HepG2 (cell line): ENCODE measurements around the gene EEFSEC.

ENCODE experiments used
- EP300 ChIP-seq, 3 experiments: sonication (generic) in 1 of 3; formaldehyde crosslinking in 1 of 3; IDR thresholded peaks; 2 replicates each; pipeline versions ENCODE4 v1.5.1 to v1.6.1; 2011 to 2020; ENCODE audit warnings: low read depth in 2 of 3, low read length in 2 of 3, borderline replicate concordance in 1 of 3, improper control_type of control experiment in 1 of 3, mild to moderate bottlenecking in 1 of 3, missing genetic modification reagents in 1 of 3, moderate library complexity in 1 of 3
- FOXA1 ChIP-seq, 2 experiments: fragments of 450-650 bp in 1 of 2; sonication (generic) in 1 of 2; formaldehyde crosslinking in 1 of 2; IDR thresholded peaks; 2 replicates each; pipeline versions ENCODE4 v1.4.0 to v1.6.1; 2016 to 2020; ENCODE audit warnings: missing genetic modification reagents in 1 of 2
- GATAD2A ChIP-seq: IDR thresholded peaks from 2 replicates; pipeline ENCODE4 v1.6.1; 2016
- KDM5B ChIP-seq: sonication (generic); formaldehyde crosslinking; IDR thresholded peaks from 2 replicates; pipeline ENCODE4 v1.4.0; 2020; ENCODE audit warnings: missing genetic modification reagents, mild to moderate bottlenecking, borderline replicate concordance
- POLR2A ChIP-seq, 2 experiments: IDR thresholded peaks; 2 replicates each; pipeline ENCODE4 v1.6.1; 2011; ENCODE audit warnings: low read depth in 2 of 2, low read length in 2 of 2, mild to moderate bottlenecking in 1 of 2, moderate library complexity in 1 of 2; ENCODE audit not compliant: insufficient read depth in 1 of 2
- SP4 ChIP-seq: sonication (generic); formaldehyde crosslinking; IDR thresholded peaks from 2 replicates; pipeline ENCODE4 v1.8.1; 2023; ENCODE audit warnings: mild to moderate bottlenecking, missing genetic modification reagents
- TEF ChIP-seq: sonication (generic); formaldehyde crosslinking; IDR thresholded peaks from 2 replicates; pipeline ENCODE4 v1.5.0; 2020; ENCODE audit warnings: missing genetic modification reagents
- ZBTB7A ChIP-seq: sonication (generic); formaldehyde crosslinking; IDR thresholded peaks from 2 replicates; pipeline ENCODE4 v1.8.0; 2022; ENCODE audit warnings: mild to moderate bottlenecking, missing genetic modification reagents
- ZNF354B ChIP-seq: sonication (generic); formaldehyde crosslinking; IDR thresholded peaks from 2 replicates; pipeline ENCODE4 v1.8.0; 2022; ENCODE audit warnings: mild to moderate bottlenecking, missing genetic modification reagents

- TF ChIP-seq POLR2A (IDR thresholded peaks at IDR 0.05; ENCODE audit: insufficient read depth in 1 of 2, low read depth in 2 of 2, low read length in 2 of 2) (no peak), GATAD2A (no peak), SP4 (CRISPR knock-in tag) (no peak), TEF (no peak), ZNF354B (CRISPR knock-in tag) (no peak), FOXA1 (IDR thresholded peaks at IDR 0.05) (no peak), FOXA1 (CRISPR knock-in tag; IDR thresholded peaks at IDR 0.05) (no peak), ZBTB7A (CRISPR knock-in tag) (no peak), KDM5B (CRISPR knock-in tag) (no peak), EP300 (IDR thresholded peaks at IDR 0.05; ENCODE audit: low read depth in 2 of 2, low read length in 2 of 2) (no peak), EP300 (CRISPR knock-in tag; IDR thresholded peaks at IDR 0.05; ENCODE audit: borderline replicate concordance) (no peak)
Measured at GRCh38 chr3:128340198-128340903, 187.1 kb downstream of the EEFSEC start.
